C4-2B (cell line): Measurements from ENCODE around the gene SH3GLB2.
A peak's percentile ranks its signal among the peaks of the same experiment; 100 is the strongest.

Source experiments
- H3K27ac ChIP-seq: fragments of 450-650 bp; 2 replicates; pipeline ENCODE4 v1.5.1; 2017
- ZFX ChIP-seq: fragments of 450-650 bp; IDR thresholded peaks from 2 replicates; pipeline ENCODE4 v1.6.1; 2017
- TF ChIP-seq, protein P1 (sequence below): fragments of 450-650 bp; conservative IDR thresholded peaks from 2 replicates; pipeline ENCODE4 v1.5.1; 2017; ENCODE audit warnings: mild to moderate bottlenecking

The SH3GLB2 gene

DNA sequence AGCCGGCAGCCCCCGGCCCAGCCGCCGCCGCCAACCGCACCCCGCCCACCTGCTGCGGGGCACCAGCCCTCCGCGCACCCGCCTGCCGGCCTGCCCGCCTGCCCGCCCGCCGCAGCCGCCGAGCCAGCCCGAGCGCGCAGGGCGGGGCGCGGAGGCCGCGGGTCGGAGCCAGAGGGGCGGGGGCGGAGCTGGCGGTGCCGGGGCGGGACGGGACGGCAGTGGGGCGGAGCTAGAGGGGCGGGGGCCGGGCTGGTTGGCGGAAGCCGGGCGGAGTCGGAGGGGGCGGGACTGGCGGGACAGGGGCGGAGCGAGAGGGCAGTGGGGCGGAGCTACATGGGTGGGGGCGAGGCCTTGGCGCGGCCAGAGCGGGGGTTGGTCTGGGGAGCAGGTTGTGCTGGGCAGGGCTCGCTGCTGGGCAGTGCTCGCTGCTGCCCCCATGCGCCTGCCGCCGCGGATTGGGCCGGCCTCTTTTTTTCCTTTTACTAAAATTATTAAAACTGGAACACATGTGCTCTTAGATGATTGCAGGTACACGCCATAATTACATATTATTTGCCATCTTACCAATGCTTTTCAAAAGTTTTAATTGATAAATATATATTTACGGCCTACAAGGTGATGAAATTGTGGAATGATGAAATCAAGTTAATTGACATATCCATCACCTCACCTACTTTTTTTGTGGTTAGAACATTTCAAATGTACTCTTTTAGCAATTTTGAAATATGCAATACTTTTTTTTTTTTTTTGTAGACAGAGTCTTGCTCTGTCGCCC, at the start of gene SH3GLB2:
SH3GLB2 (minus strand) TSS at position 140 of the 775 bp plus-strand sequence. CDS start 177 bp downstream, outside the sequence.
- TF ChIP-seq, protein P1, sequence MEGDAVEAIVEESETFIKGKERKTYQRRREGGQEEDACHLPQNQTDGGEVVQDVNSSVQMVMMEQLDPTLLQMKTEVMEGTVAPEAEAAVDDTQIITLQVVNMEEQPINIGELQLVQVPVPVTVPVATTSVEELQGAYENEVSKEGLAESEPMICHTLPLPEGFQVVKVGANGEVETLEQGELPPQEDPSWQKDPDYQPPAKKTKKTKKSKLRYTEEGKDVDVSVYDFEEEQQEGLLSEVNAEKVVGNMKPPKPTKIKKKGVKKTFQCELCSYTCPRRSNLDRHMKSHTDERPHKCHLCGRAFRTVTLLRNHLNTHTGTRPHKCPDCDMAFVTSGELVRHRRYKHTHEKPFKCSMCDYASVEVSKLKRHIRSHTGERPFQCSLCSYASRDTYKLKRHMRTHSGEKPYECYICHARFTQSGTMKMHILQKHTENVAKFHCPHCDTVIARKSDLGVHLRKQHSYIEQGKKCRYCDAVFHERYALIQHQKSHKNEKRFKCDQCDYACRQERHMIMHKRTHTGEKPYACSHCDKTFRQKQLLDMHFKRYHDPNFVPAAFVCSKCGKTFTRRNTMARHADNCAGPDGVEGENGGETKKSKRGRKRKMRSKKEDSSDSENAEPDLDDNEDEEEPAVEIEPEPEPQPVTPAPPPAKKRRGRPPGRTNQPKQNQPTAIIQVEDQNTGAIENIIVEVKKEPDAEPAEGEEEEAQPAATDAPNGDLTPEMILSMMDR: peak; percentile 96
- peak; percentile 59; the same call in 1 of the 2 replicates for TF ChIP-seq ZFX
- peak within 1 kb of the TSS; percentile 96 for H3K27ac ChIP-seq

GRCh38 chr9:129077236-129077635, 49.1 kb upstream of the SH3GLB2 start:
- H3K27ac ChIP-seq: peak overlapping the region; percentile 64
- TF ChIP-seq ZFX: no peak
- TF ChIP-seq, protein P1: no peak

DNA sequence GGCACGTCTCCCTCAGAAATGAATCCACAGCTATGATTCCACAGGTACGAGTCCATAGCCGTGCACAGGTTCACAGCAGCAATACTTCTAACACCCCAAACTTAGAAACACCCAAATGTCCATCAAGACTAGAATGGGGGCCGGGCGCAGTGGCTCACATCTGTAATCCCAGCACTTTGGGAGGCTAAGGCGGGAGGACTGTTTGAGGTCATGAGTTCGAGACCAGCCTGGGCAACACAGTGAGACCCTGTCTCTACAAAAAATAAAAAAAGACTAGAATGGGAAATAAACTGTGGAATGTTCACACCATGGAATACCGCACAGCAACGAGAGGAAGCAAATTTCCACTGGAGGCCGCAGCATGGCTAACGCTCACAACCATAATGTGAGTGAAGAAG, 48.5 kb upstream of the SH3GLB2 start:
- TF ChIP-seq, protein P1: no peak
- peak overlapping the region; percentile 64 for H3K27ac ChIP-seq

DNA sequence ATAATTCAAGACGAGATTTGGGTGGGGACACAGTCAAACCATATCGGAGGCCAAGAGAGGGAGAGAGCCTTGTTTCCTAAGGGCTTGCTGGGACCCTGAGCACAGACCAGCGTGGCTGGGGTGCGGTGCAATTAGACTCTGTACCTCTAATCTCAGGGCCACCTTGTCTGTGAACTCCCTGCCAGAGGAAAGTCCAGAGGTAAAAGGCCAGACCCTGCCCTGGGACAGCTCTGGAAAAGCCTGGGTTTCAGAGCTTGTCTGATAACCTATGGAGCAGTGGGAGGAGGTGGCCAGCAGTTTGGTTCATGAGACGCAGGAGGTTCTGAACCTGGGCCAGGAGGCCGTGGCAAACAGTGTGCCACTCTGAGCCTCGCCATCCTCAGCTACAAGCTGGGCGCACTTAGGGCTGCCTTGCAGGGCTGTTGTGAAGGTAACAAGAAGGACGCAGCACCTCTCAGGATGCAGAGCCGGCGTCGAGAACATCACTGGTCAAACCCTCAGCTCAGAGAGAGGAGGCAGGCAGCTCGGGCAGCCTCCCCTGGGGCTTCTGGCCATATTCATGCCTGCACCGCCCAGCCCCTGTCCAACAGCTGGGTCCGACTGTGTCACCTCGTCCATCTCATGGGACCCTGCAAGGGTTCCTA, 48.0 kb upstream of the SH3GLB2 start:
- H3K27ac ChIP-seq: peak overlapping the region; percentile 64; the same call in 1 of the 2 replicates
- TF ChIP-seq, protein P1: no peak
- no peak for TF ChIP-seq ZFX

DNA sequence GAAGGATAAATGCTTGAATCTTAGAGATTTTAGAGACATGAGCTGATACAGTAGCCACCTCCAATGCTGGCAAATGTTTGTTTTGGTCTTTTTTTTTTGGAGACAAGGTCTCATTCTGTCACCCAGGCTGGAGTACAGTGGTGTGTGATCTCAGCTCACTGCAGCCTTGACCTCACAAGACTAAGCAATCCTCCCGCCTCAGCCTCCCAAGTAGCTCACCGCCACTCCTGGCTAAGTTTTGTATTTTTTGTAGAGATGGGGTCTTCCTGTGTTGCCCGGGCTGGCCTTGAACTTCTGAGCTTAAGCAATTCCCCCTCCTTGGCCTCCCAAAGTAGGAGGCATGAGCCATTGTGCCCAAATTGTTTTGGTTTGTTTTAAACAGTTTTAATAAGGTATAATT, 46.0 kb upstream of the SH3GLB2 start:
- no peak overlapping the region for H3K27ac ChIP-seq
- no peak for TF ChIP-seq ZFX
- TF ChIP-seq, protein P1: no peak

- TF ChIP-seq, protein P1: no peak
- TF ChIP-seq ZFX: no peak
- H3K27ac ChIP-seq: no peak overlapping the region
Measured at GRCh38 chr9:129073404-129073803, 45.3 kb upstream of the SH3GLB2 start.

DNA sequence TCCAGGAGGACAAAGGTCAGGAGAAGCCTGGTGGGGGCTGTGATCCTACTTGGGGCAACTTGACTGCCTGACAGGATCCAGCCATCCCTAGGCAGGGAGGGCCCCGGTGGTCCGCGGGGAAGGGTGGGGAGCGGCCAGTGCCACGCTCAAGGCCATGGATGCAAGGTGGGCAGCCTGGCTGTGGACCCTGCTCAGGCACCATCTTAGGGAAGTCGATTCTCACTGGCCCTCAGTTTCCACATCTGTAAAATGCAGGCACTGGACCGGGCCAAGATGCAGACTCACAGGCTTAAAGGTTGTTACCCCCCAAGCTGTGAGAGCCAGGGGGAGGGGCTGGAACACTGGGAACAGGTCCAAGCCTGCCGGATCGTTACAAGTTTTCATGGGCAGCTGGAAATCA, 44.0 kb upstream of the SH3GLB2 start:
- no peak overlapping the region for H3K27ac ChIP-seq

More for the DNA sequence above, 44.0 kb upstream of the SH3GLB2 start:
- TF ChIP-seq ZFX: no peak
- TF ChIP-seq, protein P1: no peak
